A673 (cell line): Measurements from ENCODE around the gene ITPR3. TPM values are rescaled to one million over a fixed set of nuclear protein-coding genes. Genes with fewer than 3 reads are reported as not detected.

ENCODE experiments used
- BruUV-seq: library from RNA; stranded (reverse); fragments of 400-500 nt; replicated peaks from 2 replicates; lab custom pipeline; 2021; lab: Mats Ljungman, UMichigan
- CTCF ChIA-PET: fragments of 300-600 bp; sonication (Branson Sonifier 250); formaldehyde crosslinking; loops from one replicate; lab custom pipeline; 2022; ENCODE audit warnings: antibody characterized with exemption; lab: Charles Lee
- POLR2A ChIA-PET: fragments of 300-600 bp; sonication (Branson Sonifier 250); formaldehyde crosslinking; loops from one replicate; lab custom pipeline; 2022; ENCODE audit warnings: antibody characterized with exemption; ENCODE audit not compliant: low non-redundant PET; lab: Charles Lee
- DNase-seq: peaks from one replicate; pipeline ENCODE4 v3.0.0-alpha.2; 2015; ENCODE audit warnings: low spot score
- H3K27ac ChIP-seq: fragments of 200-600 bp; sonication (generic); 2 replicates; pipeline ENCODE4 v1.5.1; 2016; ENCODE audit warnings: mixed run types, low read depth, mild to moderate bottlenecking, mixed read lengths, antibody characterized with exemption, low read length; ENCODE audit not compliant: poor library complexity, severe bottlenecking
- H3K27me3 ChIP-seq: fragments of 200-600 bp; sonication (generic); replicated peaks from 2 replicates; pipeline ENCODE4 v1.6.1; 2017; ENCODE audit warnings: mixed run types, low read depth, mild to moderate bottlenecking, mixed read lengths, antibody characterized with exemption, low read length; ENCODE audit not compliant: insufficient read depth, poor library complexity
- H3K36me3 ChIP-seq: fragments of 200-600 bp; sonication (generic); 2 replicates; pipeline ENCODE4 v1.6.1; 2016; ENCODE audit warnings: mixed run types, mild to moderate bottlenecking, mixed read lengths, antibody characterized with exemption, low read length; ENCODE audit not compliant: insufficient read depth, poor library complexity, severe bottlenecking
- H3K4me1 ChIP-seq: fragments of 200-600 bp; sonication (generic); 2 replicates; pipeline ENCODE4 v1.6.1; 2017; ENCODE audit warnings: mixed run types, mild to moderate bottlenecking, mixed read lengths, antibody characterized with exemption, low read length; ENCODE audit not compliant: insufficient read depth, poor library complexity, severe bottlenecking
- H3K4me3 ChIP-seq: fragments of 200-600 bp; sonication (generic); 2 replicates; pipeline ENCODE4 v1.5.1; 2016; ENCODE audit warnings: low read depth, mixed run types, mild to moderate bottlenecking, mixed read lengths, low read length; ENCODE audit not compliant: poor library complexity, severe bottlenecking
- H3K9me3 ChIP-seq: fragments of 200-600 bp; sonication (generic); 2 replicates; pipeline ENCODE4 v1.6.1; 2016; ENCODE audit warnings: mixed run types, low read depth, mild to moderate bottlenecking, mixed read lengths, antibody characterized with exemption, low read length; ENCODE audit not compliant: poor library complexity, severe bottlenecking
- EZH2 ChIP-seq: fragments of 200-600 bp; sonication (generic); IDR thresholded peaks from 2 replicates; pipeline ENCODE4 v1.6.1; 2017; ENCODE audit warnings: borderline replicate concordance, low read depth, mild to moderate bottlenecking, mixed read lengths, antibody characterized with exemption, low read length; ENCODE audit not compliant: poor library complexity, severe bottlenecking
- intact Hi-C: fragments of 100-400 bp; cut with micrococcal nuclease; formaldehyde crosslinking; loops from one replicate; pipeline ENCODE4 v1.10.0; 2022; ENCODE audit not compliant: unreplicated experiment
- total RNA-seq: library from RNA; stranded (reverse); gene quantifications from 2 replicates; pipeline ENCODE4 v1.2.3, GENCODE V29; 2021
- TF ChIP-seq, protein P1 (sequence below): fragments of 300-800, 200-600 bp; sonication (generic); conservative IDR thresholded peaks from 2 replicates; pipeline ENCODE4 v1.5.1; 2017; ENCODE audit warnings: low read depth, mild to moderate bottlenecking, antibody characterized with exemption, low read length, moderate library complexity, mixed read lengths

The ITPR3 gene
- total RNA-seq, 1 experiment from 2014 or later: 27.8 TPM

DNA sequence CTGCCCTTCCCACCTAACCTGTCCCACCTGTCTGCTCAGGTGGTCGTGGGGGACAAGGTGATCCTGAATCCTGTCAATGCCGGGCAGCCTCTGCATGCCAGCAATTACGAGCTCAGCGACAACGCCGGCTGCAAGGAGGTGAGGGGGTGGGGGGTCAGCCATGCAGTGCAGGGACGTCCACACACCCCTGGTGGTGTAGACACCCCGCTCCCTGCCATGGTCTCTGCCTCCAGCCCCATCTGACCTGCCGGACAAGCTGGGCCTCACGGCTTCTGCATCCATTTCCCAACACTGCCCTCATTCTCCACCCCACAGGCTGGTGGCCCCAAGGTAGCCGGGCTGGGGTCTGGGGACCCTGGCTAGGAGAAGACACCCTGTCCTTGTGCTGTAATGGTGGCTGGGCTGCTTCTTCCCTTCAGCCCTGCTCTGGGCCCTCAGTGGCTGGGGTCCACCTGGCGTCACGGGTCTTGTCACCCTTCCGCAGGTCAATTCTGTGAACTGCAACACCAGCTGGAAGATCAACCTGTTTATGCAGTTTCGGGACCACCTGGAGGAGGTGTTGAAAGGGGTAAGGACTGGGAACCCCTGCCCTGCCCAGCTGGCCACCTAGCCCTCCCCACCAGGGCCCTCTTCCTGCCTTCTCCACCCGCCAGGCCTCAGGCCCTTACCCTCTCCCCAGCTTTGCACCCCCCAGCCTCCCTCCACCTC lies 38.0 kb downstream of the ITPR3 start:
- no peak for TF ChIP-seq EZH2
- TF ChIP-seq, protein P1, sequence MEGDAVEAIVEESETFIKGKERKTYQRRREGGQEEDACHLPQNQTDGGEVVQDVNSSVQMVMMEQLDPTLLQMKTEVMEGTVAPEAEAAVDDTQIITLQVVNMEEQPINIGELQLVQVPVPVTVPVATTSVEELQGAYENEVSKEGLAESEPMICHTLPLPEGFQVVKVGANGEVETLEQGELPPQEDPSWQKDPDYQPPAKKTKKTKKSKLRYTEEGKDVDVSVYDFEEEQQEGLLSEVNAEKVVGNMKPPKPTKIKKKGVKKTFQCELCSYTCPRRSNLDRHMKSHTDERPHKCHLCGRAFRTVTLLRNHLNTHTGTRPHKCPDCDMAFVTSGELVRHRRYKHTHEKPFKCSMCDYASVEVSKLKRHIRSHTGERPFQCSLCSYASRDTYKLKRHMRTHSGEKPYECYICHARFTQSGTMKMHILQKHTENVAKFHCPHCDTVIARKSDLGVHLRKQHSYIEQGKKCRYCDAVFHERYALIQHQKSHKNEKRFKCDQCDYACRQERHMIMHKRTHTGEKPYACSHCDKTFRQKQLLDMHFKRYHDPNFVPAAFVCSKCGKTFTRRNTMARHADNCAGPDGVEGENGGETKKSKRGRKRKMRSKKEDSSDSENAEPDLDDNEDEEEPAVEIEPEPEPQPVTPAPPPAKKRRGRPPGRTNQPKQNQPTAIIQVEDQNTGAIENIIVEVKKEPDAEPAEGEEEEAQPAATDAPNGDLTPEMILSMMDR: no peak
- DNase-seq: no peak
- no peaks in the 10 kb centered on the region for H3K4me1 ChIP-seq
- ChIA-PET CTCF (interaction anchor here (0.5 kb wide), 1 partner anchor 120 kb away, joined by 3 read pairs; no protein-coding TSS in a partner anchor), POLR2A (no interaction called here)
- BruUV-seq: no TSS peak
- no peaks in the 10 kb centered on the region for H3K36me3 ChIP-seq
- no peak overlapping the region for H3K4me3 ChIP-seq
- no peak overlapping the region for H3K27ac ChIP-seq
- no peaks in the 10 kb centered on the region for H3K9me3 ChIP-seq
- intact Hi-C loops: no loop called here
- no peaks in the 10 kb centered on the region for H3K27me3 ChIP-seq

DNA sequence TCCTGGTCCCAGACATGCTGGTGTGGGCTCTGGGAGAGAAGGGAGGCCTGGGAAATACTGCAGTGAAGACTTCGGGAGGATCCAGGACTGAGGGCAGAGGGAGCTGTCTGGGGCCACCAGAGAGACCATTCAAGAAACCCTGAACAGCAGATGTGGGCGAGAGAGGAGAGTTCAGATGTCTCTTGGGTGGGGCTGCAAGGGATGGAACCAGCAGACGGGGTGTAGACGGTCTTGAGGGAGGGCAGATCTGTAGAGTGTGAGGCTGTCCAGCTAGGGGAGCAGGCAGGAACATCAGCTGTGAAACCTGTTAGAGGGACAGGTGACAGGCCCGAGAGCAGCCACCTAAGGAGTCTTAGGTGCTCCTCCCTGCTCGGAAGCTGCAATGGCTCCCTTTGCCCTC lies 38.9 kb downstream of the ITPR3 start:
- DNase-seq: no peak
- H3K4me1 ChIP-seq: no peaks in the 10 kb centered on the region
- no peaks in the 10 kb centered on the region for H3K36me3 ChIP-seq
- ChIA-PET POLR2A (no interaction called here), CTCF (interaction anchor here (0.5 kb wide), 1 partner anchor 119 kb away, joined by 3 read pairs; no protein-coding TSS in a partner anchor)
- H3K27me3 ChIP-seq: no peaks in the 10 kb centered on the region
- no TSS peak for BruUV-seq
- H3K9me3 ChIP-seq: no peaks in the 10 kb centered on the region
- intact Hi-C loops: no loop called here
- TF ChIP-seq EZH2: no peak
- TF ChIP-seq, protein P1: no peak
- no peak overlapping the region for H3K4me3 ChIP-seq
- no peak overlapping the region for H3K27ac ChIP-seq

DNA sequence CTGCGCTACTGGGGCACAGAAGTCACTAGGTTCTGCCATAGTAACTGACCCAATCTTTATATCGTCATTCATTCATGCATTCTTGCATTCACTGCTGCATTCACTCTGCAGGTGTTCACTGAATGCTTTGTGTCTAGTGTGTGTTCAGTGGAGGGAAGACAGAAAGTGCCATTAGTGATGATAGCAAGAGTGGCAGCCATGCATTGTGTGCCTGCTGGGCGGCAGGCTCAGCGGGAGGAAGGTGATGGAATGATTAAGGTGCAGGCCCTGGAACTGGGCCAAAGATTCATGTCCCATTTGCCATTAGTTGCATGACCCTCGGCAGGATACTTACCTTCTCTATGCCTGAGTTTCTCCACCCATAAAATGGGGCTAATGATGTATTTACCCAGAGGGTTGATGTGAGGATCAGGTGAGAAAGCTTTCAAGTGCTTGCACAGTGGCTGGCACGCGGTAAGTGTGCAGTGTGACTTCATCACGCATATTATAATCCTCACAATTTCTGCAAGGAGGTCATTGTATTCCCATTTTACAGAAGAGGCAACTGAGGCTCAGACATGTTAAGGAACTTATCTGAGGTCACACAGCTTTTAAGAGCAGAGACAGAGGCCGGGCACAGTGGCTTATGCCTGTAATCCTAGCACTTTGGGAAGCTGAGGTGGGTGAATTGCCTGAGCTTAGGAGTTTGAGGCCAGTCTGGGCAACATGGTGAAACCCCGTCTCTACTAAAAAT lies 40.1 kb downstream of the ITPR3 start:
- ChIA-PET POLR2A (no interaction called here), CTCF (no interaction called here)
- no peaks in the 10 kb centered on the region for H3K36me3 ChIP-seq
- no peaks in the 10 kb centered on the region for H3K4me1 ChIP-seq
- no peak for TF ChIP-seq EZH2
- TF ChIP-seq, protein P1: no peak
- no peak overlapping the region for H3K27ac ChIP-seq
- no peaks in the 10 kb centered on the region for H3K27me3 ChIP-seq
- no peaks in the 10 kb centered on the region for H3K9me3 ChIP-seq
- DNase-seq: no peak
- BruUV-seq: no TSS peak
- intact Hi-C loops: no loop called here
- no peak overlapping the region for H3K4me3 ChIP-seq
